Sigmoid colon (tissue), 4 donors: Measurements from ENCODE around the gene TMEM132D.

ENCODE experiments used
- EP300 ChIP-seq, 4 donors: sonication (generic); formaldehyde crosslinking; IDR thresholded peaks; one replicate each; pipeline ENCODE4 v1.6.1; 2017; ENCODE audit warnings: antibody characterized with exemption in 4 of 4
- POLR2A ChIP-seq, 2 donors: fragments of 450-650 bp; IDR thresholded peaks; one replicate each; pipeline ENCODE4 v1.6.1; 2016; ENCODE audit warnings: antibody characterized with exemption in 2 of 2, mild to moderate bottlenecking in 2 of 2, moderate library complexity in 2 of 2
- POLR2AphosphoS5 ChIP-seq, 4 donors: sonication (generic); formaldehyde crosslinking; IDR thresholded peaks; one replicate each; pipeline ENCODE4 v1.6.1; 2017; ENCODE audit warnings: antibody characterized with exemption in 4 of 4
- TF ChIP-seq, protein P1 (sequence below), 4 experiments: fragments of 450-650 bp in 3 of 4; fragments of 200-600 bp in 1 of 4; IDR thresholded peaks; one replicate each; pipeline ENCODE4 v1.5.1; 2016 to 2019; ENCODE audit warnings: antibody characterized with exemption in 4 of 4, mild to moderate bottlenecking in 3 of 4, moderate library complexity in 2 of 4

DNA sequence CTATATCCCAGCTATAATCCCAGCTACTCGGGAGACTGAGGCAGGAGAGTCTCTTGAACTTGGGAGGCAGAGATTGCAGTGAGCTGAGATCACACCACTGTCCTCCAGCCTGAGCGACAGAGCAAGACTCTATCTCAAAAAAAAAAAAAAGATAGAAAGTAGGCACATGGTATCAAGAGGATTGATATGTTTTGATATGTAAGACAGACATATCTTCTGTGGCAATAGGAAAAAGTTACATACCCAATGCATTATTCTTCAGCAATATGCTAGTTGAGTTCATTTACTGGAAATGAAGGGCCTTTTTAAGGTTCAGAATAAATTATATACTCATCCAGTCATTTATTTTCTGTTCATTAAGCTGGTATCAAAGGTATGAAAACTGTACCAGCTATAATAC, 657.2 kb downstream of the TMEM132D start:
- TF ChIP-seq POLR2A (IDR thresholded peaks at IDR 0.05) (no peak), POLR2AphosphoS5 (IDR thresholded peaks at IDR 0.05) (no peak), EP300 (IDR thresholded peaks at IDR 0.05) (no peak)
- TF ChIP-seq, protein P1, sequence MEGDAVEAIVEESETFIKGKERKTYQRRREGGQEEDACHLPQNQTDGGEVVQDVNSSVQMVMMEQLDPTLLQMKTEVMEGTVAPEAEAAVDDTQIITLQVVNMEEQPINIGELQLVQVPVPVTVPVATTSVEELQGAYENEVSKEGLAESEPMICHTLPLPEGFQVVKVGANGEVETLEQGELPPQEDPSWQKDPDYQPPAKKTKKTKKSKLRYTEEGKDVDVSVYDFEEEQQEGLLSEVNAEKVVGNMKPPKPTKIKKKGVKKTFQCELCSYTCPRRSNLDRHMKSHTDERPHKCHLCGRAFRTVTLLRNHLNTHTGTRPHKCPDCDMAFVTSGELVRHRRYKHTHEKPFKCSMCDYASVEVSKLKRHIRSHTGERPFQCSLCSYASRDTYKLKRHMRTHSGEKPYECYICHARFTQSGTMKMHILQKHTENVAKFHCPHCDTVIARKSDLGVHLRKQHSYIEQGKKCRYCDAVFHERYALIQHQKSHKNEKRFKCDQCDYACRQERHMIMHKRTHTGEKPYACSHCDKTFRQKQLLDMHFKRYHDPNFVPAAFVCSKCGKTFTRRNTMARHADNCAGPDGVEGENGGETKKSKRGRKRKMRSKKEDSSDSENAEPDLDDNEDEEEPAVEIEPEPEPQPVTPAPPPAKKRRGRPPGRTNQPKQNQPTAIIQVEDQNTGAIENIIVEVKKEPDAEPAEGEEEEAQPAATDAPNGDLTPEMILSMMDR (IDR thresholded peaks at IDR 0.05), result no peak
